Heart left ventricle (tissue), 13 donors: ENCODE measurements around the gene DGKG.

Experiments used
- POLR2A ChIP-seq, 2 donors: fragments of 450-650 bp; IDR thresholded peaks; one replicate each; pipeline ENCODE4 v1.6.1; 2017; ENCODE audit warnings: antibody characterized with exemption in 2 of 2, mild to moderate bottlenecking in 2 of 2, moderate library complexity in 2 of 2
- TF ChIP-seq, protein P1 (sequence below), 12 donors: fragments of 200-600 bp; sonication (generic) in 4 of 12; IDR thresholded peaks; one replicate each; pipeline versions ENCODE4 v1.5.0 to v1.8.0; 2018 to 2022; ENCODE audit warnings: antibody characterized with exemption in 12 of 12, mild to moderate bottlenecking in 5 of 12
- donor health status: ischemic (EF 13 %, LVEDD 7.1; RV severe dilation, severe dysfunction).
- donor health status: DM: no; HTN: yes; CAD: no.
- donor health status: DM: no; HTN: no; CAD: no.
- donor health status: ischemic (EF 25% LVEDD 6.9; RV normal size, moderate dysfunction).
- donor health status: ischemic (EF 25% LVEDD 5.7; RV mildly dilated, moderate dysfunction).
- donor health status: ischemic (EF 35%, LVEDD 5.7; RV mildly dilated, moderate dysfunction).
- donor health status: nonischemic (EF 11% LVEDD 7.7; RV severe dilation, severe dysfunction).
- donor health status: DM: yes; HTN: yes; CAD: no.
- donor health status: PGD.
- donor health status: ischemic (EF 29% LVEDD 5.4; RV normal size, mild dysfunction).
- donor health status: nonischemic (EF 23%, LVEDD 6.1; RV moderate dilation, normal function).

DNA sequence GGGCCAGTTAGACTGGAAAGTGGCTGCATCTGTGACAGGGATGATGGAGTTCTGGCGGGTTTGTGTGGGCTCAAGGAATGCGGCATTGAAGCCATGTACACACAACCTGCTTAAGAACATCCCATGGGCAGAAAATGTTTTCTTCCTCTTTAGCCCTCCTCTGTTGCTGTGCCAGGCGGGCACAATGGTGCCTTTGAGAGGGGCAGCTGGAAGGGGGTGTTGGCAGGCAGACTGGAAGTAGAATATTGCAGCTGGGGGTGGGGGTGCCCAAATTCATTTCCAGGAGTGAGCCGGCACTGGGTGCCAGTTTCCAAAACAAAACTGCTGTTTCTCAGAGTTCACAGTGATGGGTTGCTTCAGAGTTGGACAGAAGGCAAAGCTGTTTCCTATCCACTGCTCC lies 161.3 kb downstream of the DGKG start:
- TF ChIP-seq, protein P1, sequence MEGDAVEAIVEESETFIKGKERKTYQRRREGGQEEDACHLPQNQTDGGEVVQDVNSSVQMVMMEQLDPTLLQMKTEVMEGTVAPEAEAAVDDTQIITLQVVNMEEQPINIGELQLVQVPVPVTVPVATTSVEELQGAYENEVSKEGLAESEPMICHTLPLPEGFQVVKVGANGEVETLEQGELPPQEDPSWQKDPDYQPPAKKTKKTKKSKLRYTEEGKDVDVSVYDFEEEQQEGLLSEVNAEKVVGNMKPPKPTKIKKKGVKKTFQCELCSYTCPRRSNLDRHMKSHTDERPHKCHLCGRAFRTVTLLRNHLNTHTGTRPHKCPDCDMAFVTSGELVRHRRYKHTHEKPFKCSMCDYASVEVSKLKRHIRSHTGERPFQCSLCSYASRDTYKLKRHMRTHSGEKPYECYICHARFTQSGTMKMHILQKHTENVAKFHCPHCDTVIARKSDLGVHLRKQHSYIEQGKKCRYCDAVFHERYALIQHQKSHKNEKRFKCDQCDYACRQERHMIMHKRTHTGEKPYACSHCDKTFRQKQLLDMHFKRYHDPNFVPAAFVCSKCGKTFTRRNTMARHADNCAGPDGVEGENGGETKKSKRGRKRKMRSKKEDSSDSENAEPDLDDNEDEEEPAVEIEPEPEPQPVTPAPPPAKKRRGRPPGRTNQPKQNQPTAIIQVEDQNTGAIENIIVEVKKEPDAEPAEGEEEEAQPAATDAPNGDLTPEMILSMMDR (IDR thresholded peaks at IDR 0.05): no peak
- TF ChIP-seq POLR2A (IDR thresholded peaks at IDR 0.05): no peak
